NCI-H2171 (cell line): ENCODE results near the gene GHDC.
"Not testable (repeated sequence)": the region's sequence is repeated elsewhere in the genome, so short reads cannot be mapped to it uniquely, and the experiment has no call there.

Experiments
- DNase-seq: peaks from one replicate; lab custom pipeline; 2025; lab: John Stamatoyannopoulos, UW

Gene GHDC

GRCh38 chr17:42193969-42194899, at the start of gene GHDC:
Gene GHDC (minus strand): TSS chr17:42194494. CDS start chr17:42193581, 913 bp downstream.
- DNase-seq = no peak

- no peak for DNase-seq
These were observed 49.2 kb upstream of the GHDC start for GRCh38 chr17:42243493-42243982.

- no peak for DNase-seq
These were observed 47.6 kb upstream of the GHDC start for GRCh38 chr17:42241871-42242270.

GRCh38 chr17:42240863-42241262, 46.6 kb upstream of the GHDC start:
- not testable (repeated sequence) for DNase-seq

GRCh38 chr17:42240201-42240600, 45.9 kb upstream of the GHDC start:
- DNase-seq = no peak

GRCh38 chr17:42239576-42239975, 45.3 kb upstream of the GHDC start:
- DNase-seq = not testable (repeated sequence)

- DNase-seq = no peak
These were observed 42.5 kb upstream of the GHDC start for GRCh38 chr17:42236760-42237159.

- no peak for DNase-seq
These were observed 39.7 kb upstream of the GHDC start for GRCh38 chr17:42233994-42234393.

GRCh38 chr17:42233156-42233555, 38.9 kb upstream of the GHDC start:
- DNase-seq = no peak

GRCh38 chr17:42230225-42230624, 35.9 kb upstream of the GHDC start:
- no peak for DNase-seq

GRCh38 chr17:42227849-42228700, 33.8 kb upstream of the GHDC start:
- DNase-seq = no peak

- DNase-seq = no peak
These were observed 31.4 kb upstream of the GHDC start for GRCh38 chr17:42225646-42226045.

- DNase-seq = no peak
These were observed 30.4 kb upstream of the GHDC start for GRCh38 chr17:42224651-42225050.

- DNase-seq = no peak
These were observed 27.8 kb upstream of the GHDC start for GRCh38 chr17:42221886-42222745.

GRCh38 chr17:42219280-42219679, 25.0 kb upstream of the GHDC start:
- DNase-seq = not testable (repeated sequence)

GRCh38 chr17:42214156-42214555, 19.9 kb upstream of the GHDC start:
- no peak for DNase-seq

- DNase-seq = no peak
These were observed 18.1 kb upstream of the GHDC start for GRCh38 chr17:42212382-42212781.

GRCh38 chr17:42211921-42212341, 17.6 kb upstream of the GHDC start:
- not testable (repeated sequence) for DNase-seq

- no peak for DNase-seq
These were observed 15.8 kb upstream of the GHDC start for GRCh38 chr17:42210046-42210445.

- not testable (repeated sequence) for DNase-seq
These were observed 11.9 kb upstream of the GHDC start for GRCh38 chr17:42206153-42206612.

- no peak for DNase-seq
These were observed 9.1 kb upstream of the GHDC start for GRCh38 chr17:42203354-42203753.
